NOMO-1 treated with DMSO at 0.1 percent for 48 hours (cell line): ENCODE results near the gene STX11.
A peak's percentile ranks its signal among the peaks of the same experiment; 100 is the strongest.

ENCODE experiments used
- DNase-seq: peaks from one replicate; lab custom pipeline; 2025; ENCODE audit not compliant: unreplicated experiment; lab: John Stamatoyannopoulos, UW

The STX11 gene

GRCh38 chr6:144214029-144214428 lies 63.7 kb downstream of the STX11 start:
- no peak for DNase-seq

GRCh38 chr6:144214622-144215401 lies 64.5 kb downstream of the STX11 start:
- no peak for DNase-seq

GRCh38 chr6:144215402-144215931 lies 65.2 kb downstream of the STX11 start:
- peak; percentile 76 for DNase-seq

GRCh38 chr6:144215932-144216667 lies 65.8 kb downstream of the STX11 start:
- DNase-seq, result peak; percentile 94

GRCh38 chr6:144216668-144217218 lies 66.4 kb downstream of the STX11 start:
- DNase-seq, result peak; percentile 50

GRCh38 chr6:144217264-144217663 lies 66.9 kb downstream of the STX11 start:
- peak; percentile 28 for DNase-seq

- no peak for DNase-seq
These were observed 67.5 kb downstream of the STX11 start for GRCh38 chr6:144217797-144218196.

GRCh38 chr6:144219056-144219685 lies 68.9 kb downstream of the STX11 start:
- DNase-seq, result peak; percentile 65

- DNase-seq, result no peak
These were observed 69.9 kb downstream of the STX11 start for GRCh38 chr6:144220031-144220790.

- DNase-seq, result no peak
These were observed 73.4 kb downstream of the STX11 start for GRCh38 chr6:144223686-144224085.

GRCh38 chr6:144231721-144232120 lies 81.4 kb downstream of the STX11 start:
- no peak for DNase-seq

- DNase-seq, result no peak
These were observed 82.0 kb downstream of the STX11 start for GRCh38 chr6:144232176-144232831.

- DNase-seq, result no peak
These were observed 82.5 kb downstream of the STX11 start for GRCh38 chr6:144232832-144233230.

GRCh38 chr6:144234399-144234798 lies 84.1 kb downstream of the STX11 start:
- DNase-seq, result no peak

- DNase-seq, result no peak
These were observed 84.6 kb downstream of the STX11 start for GRCh38 chr6:144234935-144235334.
